HepG2 (cell line): ENCODE results near the gene CUL9. TPM values are rescaled to one million over a fixed set of nuclear protein-coding genes. Genes with fewer than 3 reads are reported as not detected.
A peak's percentile ranks its signal among the peaks of the same experiment; 100 is the strongest.

Source experiments
- ELF3 ChIP-seq: IDR thresholded peaks from 2 replicates; pipeline ENCODE4 v1.6.1; 2016; ENCODE audit warnings: missing genetic modification reagents, missing compliant biosample characterization
- FOXO4 ChIP-seq: sonication (generic); formaldehyde crosslinking; conservative IDR thresholded peaks from 2 replicates; pipeline ENCODE4 v1.8.1; 2023; ENCODE audit warnings: missing genetic modification reagents
- HMGA1 ChIP-seq: sonication (generic); formaldehyde crosslinking; conservative IDR thresholded peaks from 2 replicates; pipeline ENCODE4 v1.4.0; 2020; ENCODE audit warnings: missing genetic modification reagents
- HNRNPL ChIP-seq: fragments of 200-400 bp; formaldehyde crosslinking; IDR thresholded peaks from 2 replicates; pipeline ENCODE4 v1.6.1; 2017; ENCODE audit warnings: mild to moderate bottlenecking, low read depth, low read length
- IRF1 ChIP-seq: sonication (generic); formaldehyde crosslinking; IDR thresholded peaks from 2 replicates; pipeline ENCODE4 v1.4.0; 2020; ENCODE audit warnings: low read depth, mild to moderate bottlenecking, missing genetic modification reagents
- JARID2 ChIP-seq: sonication (generic); formaldehyde crosslinking; IDR thresholded peaks from 2 replicates; pipeline ENCODE4 v1.8.1; 2023; ENCODE audit warnings: missing genetic modification reagents, inconsistent platforms; ENCODE audit not compliant: insufficient replicate concordance
- MXD3 ChIP-seq: IDR thresholded peaks from 2 replicates; pipeline ENCODE4 v1.6.1; 2016; ENCODE audit warnings: mild to moderate bottlenecking, missing biosample characterization, missing genetic modification reagents
- NKX3-1 ChIP-seq: sonication (generic); formaldehyde crosslinking; IDR thresholded peaks from 2 replicates; pipeline ENCODE4 v1.5.0; 2020; ENCODE audit warnings: missing genetic modification reagents
- TSC22D2 ChIP-seq: sonication (generic); formaldehyde crosslinking; IDR thresholded peaks from 2 replicates; pipeline ENCODE4 v1.5.1; 2020; ENCODE audit warnings: missing genetic modification reagents, mild to moderate bottlenecking, borderline replicate concordance
- ZNF101 ChIP-seq: sonication (generic); formaldehyde crosslinking; IDR thresholded peaks from 2 replicates; pipeline ENCODE4 v1.4.0; 2020; ENCODE audit warnings: mild to moderate bottlenecking, low read depth, missing genetic modification reagents, borderline replicate concordance
- ZNF3 ChIP-seq: IDR thresholded peaks from 2 replicates; pipeline ENCODE4 v1.7.0; 2017; ENCODE audit warnings: inconsistent platforms
- ZNF331 ChIP-seq: sonication (generic); formaldehyde crosslinking; IDR thresholded peaks from 2 replicates; pipeline ENCODE4 v1.4.0; 2020; ENCODE audit warnings: missing genetic modification reagents
- ZNF382 ChIP-seq: sonication (generic); formaldehyde crosslinking; IDR thresholded peaks from 2 replicates; pipeline ENCODE4 v1.5.0; 2020; ENCODE audit warnings: missing genetic modification reagents, mild to moderate bottlenecking, borderline replicate concordance
- ZNF749 ChIP-seq: sonication (generic); formaldehyde crosslinking; IDR thresholded peaks from 2 replicates; pipeline ENCODE4 v1.8.0; 2022; ENCODE audit warnings: mild to moderate bottlenecking, missing genetic modification reagents, moderate library complexity, borderline replicate concordance
- polyA plus RNA-seq, 8 experiments: library from polyadenylated mRNA; depleted of rRNA in 3 of 8; stranded (reverse) in 7 of 8; unstranded in 1 of 8; fragments of >200 nt; fragmentation: Illumina TruSeq in 4 of 8; extraction: Trizol in 4 of 8; gene quantifications; 2 replicates each; pipeline versions ENCODE4 v1.2.1 to v1.2.3, GENCODE V29; 2011 to 2016; ENCODE audit warnings: low read depth in 4 of 8, missing spikeins in 1 of 8, mixed read lengths in 1 of 8; ENCODE audit not compliant: insufficient read depth in 1 of 8
- total RNA-seq, 5 experiments: library from RNA; depleted of rRNA; stranded (reverse); fragments of >200 nt; fragmentation: Illumina TruSeq; extraction: Trizol; gene quantifications; 2 replicates each; pipeline ENCODE4 v1.2.3, GENCODE V29; 2016; ENCODE audit warnings: low read depth in 1 of 5
- TF ChIP-seq, protein P1 (sequence below): sonication (generic); formaldehyde crosslinking; IDR thresholded peaks from 2 replicates; pipeline ENCODE4 v1.9.0; 2021; ENCODE audit warnings: missing genetic modification reagents, mild to moderate bottlenecking, borderline replicate concordance
- TF ChIP-seq, protein P2 (sequence below): IDR thresholded peaks from 2 replicates; pipeline ENCODE4 v1.6.1; 2016
- TF ChIP-seq, protein P3 (sequence below): sonication (generic); formaldehyde crosslinking; conservative IDR thresholded peaks from 2 replicates; pipeline ENCODE4 v1.8.0; 2022; ENCODE audit warnings: missing genetic modification reagents
- TF ChIP-seq, protein P4 (sequence below): sonication (generic); formaldehyde crosslinking; IDR thresholded peaks from 2 replicates; pipeline ENCODE4 v1.8.1; 2023; ENCODE audit warnings: missing genetic modification reagents, inconsistent platforms, borderline replicate concordance

The CUL9 gene
- total and polyA plus RNA-seq, 2 of the 13 experiments (the other 11 are each of a cell fraction or from before 2014, with no cell fraction given): 11.4 to 13.7 TPM

GRCh38 chr6:43181942-43182860, at the start of gene CUL9 (continued):
- TF ChIP-seq, protein P1, sequence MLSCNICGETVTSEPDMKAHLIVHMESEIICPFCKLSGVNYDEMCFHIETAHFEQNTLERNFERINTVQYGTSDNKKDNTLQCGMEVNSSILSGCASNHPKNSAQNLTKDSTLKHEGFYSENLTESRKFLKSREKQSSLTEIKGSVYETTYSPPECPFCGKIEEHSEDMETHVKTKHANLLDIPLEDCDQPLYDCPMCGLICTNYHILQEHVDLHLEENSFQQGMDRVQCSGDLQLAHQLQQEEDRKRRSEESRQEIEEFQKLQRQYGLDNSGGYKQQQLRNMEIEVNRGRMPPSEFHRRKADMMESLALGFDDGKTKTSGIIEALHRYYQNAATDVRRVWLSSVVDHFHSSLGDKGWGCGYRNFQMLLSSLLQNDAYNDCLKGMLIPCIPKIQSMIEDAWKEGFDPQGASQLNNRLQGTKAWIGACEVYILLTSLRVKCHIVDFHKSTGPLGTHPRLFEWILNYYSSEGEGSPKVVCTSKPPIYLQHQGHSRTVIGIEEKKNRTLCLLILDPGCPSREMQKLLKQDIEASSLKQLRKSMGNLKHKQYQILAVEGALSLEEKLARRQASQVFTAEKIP (CRISPR knock-in tag): no peak
- TF ChIP-seq, protein P2, sequence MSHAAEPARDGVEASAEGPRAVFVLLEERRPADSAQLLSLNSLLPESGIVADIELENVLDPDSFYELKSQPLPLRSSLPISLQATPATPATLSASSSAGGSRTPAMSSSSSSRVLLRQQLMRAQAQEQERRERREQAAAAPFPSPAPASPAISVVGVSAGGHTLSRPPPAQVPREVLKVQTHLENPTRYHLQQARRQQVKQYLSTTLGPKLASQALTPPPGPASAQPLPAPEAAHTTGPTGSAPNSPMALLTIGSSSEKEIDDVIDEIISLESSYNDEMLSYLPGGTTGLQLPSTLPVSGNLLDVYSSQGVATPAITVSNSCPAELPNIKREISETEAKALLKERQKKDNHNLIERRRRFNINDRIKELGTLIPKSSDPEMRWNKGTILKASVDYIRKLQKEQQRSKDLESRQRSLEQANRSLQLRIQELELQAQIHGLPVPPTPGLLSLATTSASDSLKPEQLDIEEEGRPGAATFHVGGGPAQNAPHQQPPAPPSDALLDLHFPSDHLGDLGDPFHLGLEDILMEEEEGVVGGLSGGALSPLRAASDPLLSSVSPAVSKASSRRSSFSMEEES: peak; percentile 94
- TF ChIP-seq ZNF382: no peak
- TF ChIP-seq HNRNPL: 0 out of 2 replicates have a peak, but pooled peaks have one; percentile 49
- TF ChIP-seq IRF1 (CRISPR knock-in tag): no peak
- TF ChIP-seq TSC22D2 (CRISPR knock-in tag): 0 out of 2 replicates have a peak, but pooled peaks have one; percentile 38
- TF ChIP-seq NKX3-1 (CRISPR knock-in tag): no peak; the same call in 1 of the 2 replicates
- TF ChIP-seq FOXO4: 0 out of 2 replicates have a peak, but pooled peaks have one; percentile 44
- TF ChIP-seq, protein P3, sequence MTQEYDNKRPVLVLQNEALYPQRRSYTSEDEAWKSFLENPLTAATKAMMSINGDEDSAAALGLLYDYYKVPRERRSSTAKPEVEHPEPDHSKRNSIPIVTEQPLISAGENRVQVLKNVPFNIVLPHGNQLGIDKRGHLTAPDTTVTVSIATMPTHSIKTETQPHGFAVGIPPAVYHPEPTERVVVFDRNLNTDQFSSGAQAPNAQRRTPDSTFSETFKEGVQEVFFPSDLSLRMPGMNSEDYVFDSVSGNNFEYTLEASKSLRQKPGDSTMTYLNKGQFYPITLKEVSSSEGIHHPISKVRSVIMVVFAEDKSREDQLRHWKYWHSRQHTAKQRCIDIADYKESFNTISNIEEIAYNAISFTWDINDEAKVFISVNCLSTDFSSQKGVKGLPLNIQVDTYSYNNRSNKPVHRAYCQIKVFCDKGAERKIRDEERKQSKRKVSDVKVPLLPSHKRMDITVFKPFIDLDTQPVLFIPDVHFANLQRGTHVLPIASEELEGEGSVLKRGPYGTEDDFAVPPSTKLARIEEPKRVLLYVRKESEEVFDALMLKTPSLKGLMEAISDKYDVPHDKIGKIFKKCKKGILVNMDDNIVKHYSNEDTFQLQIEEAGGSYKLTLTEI (CRISPR knock-in tag): no peak
- TF ChIP-seq ZNF3 (CRISPR knock-in tag): no peak
- TF ChIP-seq HMGA1 (CRISPR knock-in tag): no peak
- TF ChIP-seq, protein P4, sequence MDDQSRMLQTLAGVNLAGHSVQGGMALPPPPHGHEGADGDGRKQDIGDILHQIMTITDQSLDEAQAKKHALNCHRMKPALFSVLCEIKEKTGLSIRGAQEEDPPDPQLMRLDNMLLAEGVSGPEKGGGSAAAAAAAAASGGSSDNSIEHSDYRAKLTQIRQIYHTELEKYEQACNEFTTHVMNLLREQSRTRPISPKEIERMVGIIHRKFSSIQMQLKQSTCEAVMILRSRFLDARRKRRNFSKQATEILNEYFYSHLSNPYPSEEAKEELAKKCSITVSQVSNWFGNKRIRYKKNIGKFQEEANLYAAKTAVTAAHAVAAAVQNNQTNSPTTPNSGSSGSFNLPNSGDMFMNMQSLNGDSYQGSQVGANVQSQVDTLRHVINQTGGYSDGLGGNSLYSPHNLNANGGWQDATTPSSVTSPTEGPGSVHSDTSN (CRISPR knock-in tag): no peak
- TF ChIP-seq ZNF331 (CRISPR knock-in tag): peak; percentile 91
- TF ChIP-seq ZNF101 (CRISPR knock-in tag): 0 out of 2 replicates have a peak, but pooled peaks have one; percentile 87
- no peak for TF ChIP-seq JARID2 (CRISPR knock-in tag)
- peak; percentile 92 for TF ChIP-seq MXD3 (CRISPR knock-in tag)
- TF ChIP-seq ZNF749: no peak
- peak; percentile 90; the same call in 1 of the 2 replicates for TF ChIP-seq ELF3 (CRISPR knock-in tag)
